K562 (cell line): ENCODE data around the gene CAMK1D. TPM values are rescaled to one million over a fixed set of nuclear protein-coding genes. Genes with fewer than 3 reads are reported as not detected.

Experiments
- ATAC-seq: fragments of 200-7000 bp; cut with Tn5 transposase; 3 replicates; pipeline ENCODE4 v1.9.1; 2020; ENCODE audit warnings: moderate library complexity
- BruUV-seq: library from RNA; stranded (reverse); fragments of 400-500 nt; replicated peaks from 2 replicates; lab custom pipeline; 2021; lab: Mats Ljungman, UMichigan
- CTCF ChIA-PET: fragments of 300-600 bp; formaldehyde crosslinking; extraction: SDS; loops from one replicate; lab custom pipeline; 2021; ENCODE audit warnings: low intra/inter-chr PET ratio; lab: Yijun Ruan, JAX
- POLR2A ChIA-PET: fragments of 300-600, 350-650 bp; sonication (Branson Sonifier 250); formaldehyde crosslinking; extraction: SDS; loops from one replicate; lab custom pipeline; 2021; ENCODE audit warnings: antibody characterized with exemption, inconsistent platforms; lab: Yijun Ruan, JAX
- DNase-seq, 4 experiments: peaks; one replicate each; pipeline versions ENCODE4 v3.0.0 to v3.0.0-alpha.2; 2011 to 2018; ENCODE audit warnings: low spot score in 3 of 4, mixed read lengths in 3 of 4; ENCODE audit errors: extremely low read depth in 1 of 4
- FAIRE-seq: peaks from 2 replicates; lab custom pipeline; 2011; peaks lifted over from hg19 to GRCh38; lab: Jason Lieb, UNC
- H2AFZ ChIP-seq: 2 replicates; pipeline ENCODE4 v1.6.0; 2011; ENCODE audit warnings: low read depth, low read length, control low read depth, inconsistent platforms
- H3K27ac ChIP-seq: fragments of 200-600 bp; 3 replicates; pipeline ENCODE4 v1.8.0; 2011; ENCODE audit warnings: low read depth, mild to moderate bottlenecking, control low read depth, inconsistent platforms, low read length, moderate library complexity, mixed read lengths; ENCODE audit errors: extremely low read depth
- H3K27me3 ChIP-seq, 2 experiments: fragments of 300-600 bp in 1 of 2; 2 replicates in 1 of 2; 3 replicates in 1 of 2; pipeline versions ENCODE4 v1.6.0 to v1.8.0; 2011; ENCODE audit warnings: inconsistent platforms in 2 of 2, low read length in 2 of 2, mild to moderate bottlenecking in 1 of 2, mixed read lengths in 1 of 2, moderate library complexity in 1 of 2; ENCODE audit not compliant: control insufficient read depth in 2 of 2, insufficient read depth in 2 of 2
- H3K36me3 ChIP-seq: fragments of 300-600 bp; 3 replicates; pipeline ENCODE4 v1.8.0; 2011; ENCODE audit warnings: mild to moderate bottlenecking, low read length, inconsistent platforms; ENCODE audit not compliant: control insufficient read depth, insufficient read depth
- H3K4me1 ChIP-seq, 2 experiments: fragments of 200-600 bp in 1 of 2; replicated peaks in 1 of 2; 2 replicates in 1 of 2; 3 replicates in 1 of 2; pipeline versions ENCODE4 v1.5.1 to v1.8.0; 2011; ENCODE audit warnings: inconsistent platforms in 2 of 2, low read length in 2 of 2, mild to moderate bottlenecking in 1 of 2, mixed read lengths in 1 of 2, moderate library complexity in 1 of 2; ENCODE audit not compliant: control insufficient read depth in 2 of 2, insufficient read depth in 2 of 2
- H3K4me2 ChIP-seq: 2 replicates; pipeline ENCODE4 v1.6.1; 2011; ENCODE audit warnings: low read length, control low read depth, inconsistent platforms, mixed read lengths; ENCODE audit not compliant: insufficient read depth
- H3K4me3 ChIP-seq: fragments of 200-600 bp; sonication (generic), shearing (Covaris generic); 2 replicates; pipeline ENCODE4 v1.5.1; 2016; ENCODE audit warnings: control low read depth, inconsistent platforms
- H3K79me2 ChIP-seq: fragments of 200-600 bp; 3 replicates; pipeline ENCODE4 v1.8.0; 2011; ENCODE audit warnings: low read length, inconsistent platforms; ENCODE audit not compliant: control insufficient read depth, insufficient read depth
- H3K9ac ChIP-seq, 2 experiments: 2 replicates each; pipeline versions ENCODE4 v1.6.0 to v1.6.1; 2011; ENCODE audit warnings: low read depth in 2 of 2, low read length in 2 of 2, control low read depth in 1 of 2, inconsistent platforms in 1 of 2, mild to moderate bottlenecking in 1 of 2, mixed read lengths in 1 of 2; ENCODE audit not compliant: insufficient read depth in 1 of 2
- H3K9me1 ChIP-seq: one replicate; pipeline ENCODE4 v1.6.0; 2011; ENCODE audit warnings: inconsistent platforms, mild to moderate bottlenecking, low read length, moderate library complexity; ENCODE audit not compliant: control insufficient read depth, insufficient read depth
- H3K9me3 ChIP-seq: replicated peaks from 2 replicates; pipeline ENCODE4 v1.5.1; 2011; ENCODE audit warnings: low read depth, low read length, inconsistent platforms; ENCODE audit not compliant: control insufficient read depth, insufficient read depth
- H4K20me1 ChIP-seq: replicated peaks from 2 replicates; pipeline ENCODE4 v1.6.1; 2011; ENCODE audit warnings: low read length, inconsistent platforms, mixed read lengths; ENCODE audit not compliant: control insufficient read depth, insufficient read depth
- C11orf30 ChIP-seq: fragments of 450-650 bp; IDR thresholded peaks from 2 replicates; pipeline ENCODE4 v1.6.1; 2016; ENCODE audit warnings: low read depth, mild to moderate bottlenecking
- DMBX1 ChIP-seq: fragments of 250-450 bp; sonication (Bioruptor Pico); IDR thresholded peaks from 2 replicates; pipeline ENCODE4 v1.8.0; 2022; ENCODE audit warnings: inconsistent platforms, mild to moderate bottlenecking, moderate library complexity, borderline replicate concordance
- GTF2A2 ChIP-seq: IDR thresholded peaks from 2 replicates; pipeline ENCODE4 v1.6.1; 2016; ENCODE audit warnings: mild to moderate bottlenecking, missing genetic modification characterization, missing compliant biosample characterization
- HLTF ChIP-seq: fragments of 450-650 bp; IDR thresholded peaks from 2 replicates; pipeline ENCODE4 v1.6.1; 2016
- L3MBTL2 ChIP-seq: fragments of 450-650 bp; IDR thresholded peaks from 2 replicates; pipeline ENCODE4 v1.6.1; 2016; ENCODE audit warnings: mild to moderate bottlenecking, moderate library complexity
- MTA3 ChIP-seq: fragments of 450-650 bp; formaldehyde crosslinking; IDR thresholded peaks from 2 replicates; pipeline ENCODE4 v1.6.1; 2017; ENCODE audit warnings: mild to moderate bottlenecking, borderline replicate concordance
- MYBL2 ChIP-seq, 2 experiments: fragments of 450-650 bp in 1 of 2; sonication (generic) in 1 of 2; formaldehyde crosslinking in 1 of 2; IDR thresholded peaks; 2 replicates each; pipeline versions ENCODE4 v1.6.1 to v1.8.1; 2017 to 2022; ENCODE audit warnings: borderline replicate concordance in 1 of 2, inconsistent platforms in 1 of 2, low read depth in 1 of 2, mild to moderate bottlenecking in 1 of 2, missing genetic modification reagents in 1 of 2, moderate library complexity in 1 of 2
- NR1H2 ChIP-seq: sonication (generic); formaldehyde crosslinking; IDR thresholded peaks from 2 replicates; pipeline ENCODE4 v1.4.0; 2020; ENCODE audit warnings: mild to moderate bottlenecking, missing genetic modification reagents
- RBM39 ChIP-seq: fragments of 200-400 bp; formaldehyde crosslinking; optimal IDR thresholded peaks from 2 replicates; pipeline ENCODE3; 2018; ENCODE audit warnings: low read depth, low read length
- RNF2 ChIP-seq: sonication (generic); IDR thresholded peaks from 2 replicates; pipeline ENCODE4 v1.6.1; 2016
- SAFB2 ChIP-seq: fragments of 200-400 bp; formaldehyde crosslinking; IDR thresholded peaks from 2 replicates; pipeline ENCODE4 v1.6.1; 2018; ENCODE audit warnings: borderline replicate concordance, low read length, low read depth, moderate library complexity; ENCODE audit not compliant: severe bottlenecking
- SRSF7 ChIP-seq: fragments of 200-400 bp; formaldehyde crosslinking; optimal IDR thresholded peaks from 2 replicates; pipeline ENCODE3; 2017; ENCODE audit warnings: mild to moderate bottlenecking, low read depth, low read length
- SRSF9 ChIP-seq: fragments of 200-400 bp; formaldehyde crosslinking; IDR thresholded peaks from 2 replicates; pipeline ENCODE4 v1.6.1; 2017; ENCODE audit warnings: low read depth, low read length, borderline replicate concordance
- ZNF561 ChIP-seq: fragments of 450-650 bp; formaldehyde crosslinking; conservative IDR thresholded peaks from 2 replicates; pipeline ENCODE4 v1.4.0; 2020; ENCODE audit warnings: mild to moderate bottlenecking, moderate library complexity
- ZNF586 ChIP-seq: fragments of 450-650 bp; formaldehyde crosslinking; conservative IDR thresholded peaks from 2 replicates; pipeline ENCODE4 v1.4.0; 2020; ENCODE audit warnings: mild to moderate bottlenecking, moderate library complexity
- ZNF764 ChIP-seq: fragments of 250-450 bp; sonication (Bioruptor Pico); IDR thresholded peaks from 2 replicates; pipeline ENCODE4 v1.4.0; 2020; ENCODE audit warnings: low read depth, mild to moderate bottlenecking, moderate library complexity
- WGBS: fragments of 100-300 bp; shearing (Covaris generic); methylation state at CpG from one replicate; pipeline ENCODE4 v1.1.6; 2016; ENCODE audit warnings: low coverage, mixed read lengths; ENCODE audit not compliant: insufficient coverage; ENCODE audit errors: missing lambda C conversion rate; 5-methylcytosine and 5-hydroxymethylcytosine counted together
- in situ Hi-C: fragments of 300-500 bp; cut with MboI; formaldehyde crosslinking; loops from 4 replicates; pipeline ENCODE4 v1.15.0; 2018; ENCODE audit warnings: inconsistent platforms, mixed read lengths
- intact Hi-C: fragments of 100-400 bp; cut with micrococcal nuclease; formaldehyde crosslinking; loops from 2 replicates; pipeline ENCODE4 v1.14.2; 2022
- polyA plus RNA-seq, 8 experiments: library from polyadenylated mRNA; depleted of rRNA in 4 of 8; stranded (reverse) in 5 of 8; unstranded in 3 of 8; fragments of >200 nt; fragmentation: Nextera tagmentation in 2 of 8; fragmentation: Illumina TruSeq in 1 of 8; extraction: Ambion mirVana in 2 of 8; extraction: Trizol in 1 of 8; gene quantifications; 2 replicates each; pipeline versions ENCODE4 v1.2.1 to v1.2.3, GENCODE V29; 2011 to 2014; ENCODE audit warnings: inconsistent platforms in 1 of 8, missing spikeins in 1 of 8
- total RNA-seq, 7 experiments: library from RNA; depleted of rRNA in 6 of 7; stranded (reverse); fragments of >200 nt in 6 of 7; fragmentation: Illumina TruSeq in 2 of 7; extraction: Trizol in 2 of 7; gene quantifications; 2 replicates each; pipeline versions ENCODE4 v1.2.1 to v1.2.3, GENCODE V29; 2011 to 2021; ENCODE audit warnings: low replicate concordance in 1 of 7
- TF ChIP-seq, protein P1 (sequence below): fragments of 200-800 bp; sonication (Bioruptor generic); IDR thresholded peaks from 2 replicates; pipeline ENCODE4 v1.6.1; 2017; ENCODE audit warnings: missing genetic modification characterization, missing compliant biosample characterization
- TF ChIP-seq, protein P2 (sequence below): sonication (generic); formaldehyde crosslinking; IDR thresholded peaks from 2 replicates; pipeline ENCODE4 v1.8.0; 2023; ENCODE audit warnings: missing genetic modification reagents, mild to moderate bottlenecking, borderline replicate concordance

CAMK1D gene
- total and polyA plus RNA-seq, 9 of the 15 experiments (the other 6 are each of a cell fraction or from before 2014, with no cell fraction given), result 0.12 to 0.24 (median 0.20) TPM; not detected in 5

DNA sequence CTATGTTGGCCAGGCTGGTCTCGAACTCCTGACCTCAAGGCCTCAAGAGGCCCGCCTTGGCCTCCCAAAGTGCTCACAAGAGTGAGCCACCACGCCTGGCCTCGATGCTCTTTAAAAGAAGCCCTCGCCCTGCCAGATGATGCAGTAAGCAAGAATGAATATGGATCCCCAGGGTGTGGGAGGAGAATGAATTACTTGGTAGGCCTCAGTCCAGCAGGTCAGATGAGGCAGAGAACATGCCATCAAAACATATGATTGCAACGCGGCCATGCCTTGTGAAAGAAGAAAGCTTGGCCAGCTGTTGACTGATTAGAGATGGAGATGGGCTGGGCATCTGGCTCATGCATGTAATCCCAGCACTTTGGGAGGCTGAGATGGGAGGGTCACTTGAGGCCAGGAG lies 68.7 kb downstream of the CAMK1D start:
- ChIA-PET POLR2A (interaction anchor here (0.6 to 0.7 kb wide), 2 partner anchors 64 to 458 kb away, joined by 3 to 4 read pairs; no protein-coding TSS in a partner anchor), CTCF (no interaction called here)
- Histone ChIP-seq H3K27ac (no peak overlapping the region), H3K79me2 (no peaks in the 10 kb centered on the region), H3K4me3 (no peak overlapping the region), H3K36me3 (no peaks in the 10 kb centered on the region), H4K20me1 (no peaks in the 10 kb centered on the region), H3K4me2 (no peak overlapping the region), H3K27me3 (peaks cover 18 to 46% of the 10 kb centered on the region in 2 experiments), H3K4me1 (no peaks in the 10 kb centered on the region), H2AFZ (no peak overlapping the region), H3K9me1 (no peaks in the 10 kb centered on the region), H3K9me3 (no peaks in the 10 kb centered on the region), H3K9ac (no peak overlapping the region)
- intact Hi-C loops, result no loop called here
- in situ Hi-C loops, result no loop called here
- DNase-seq (no peak), ATAC-seq (no peak), FAIRE-seq (no peak)
- BruUV-seq, result no TSS peak
- 3% methylated on average over 7 of the region's 7 CpGs for WGBS
- TF ChIP-seq, protein P1, sequence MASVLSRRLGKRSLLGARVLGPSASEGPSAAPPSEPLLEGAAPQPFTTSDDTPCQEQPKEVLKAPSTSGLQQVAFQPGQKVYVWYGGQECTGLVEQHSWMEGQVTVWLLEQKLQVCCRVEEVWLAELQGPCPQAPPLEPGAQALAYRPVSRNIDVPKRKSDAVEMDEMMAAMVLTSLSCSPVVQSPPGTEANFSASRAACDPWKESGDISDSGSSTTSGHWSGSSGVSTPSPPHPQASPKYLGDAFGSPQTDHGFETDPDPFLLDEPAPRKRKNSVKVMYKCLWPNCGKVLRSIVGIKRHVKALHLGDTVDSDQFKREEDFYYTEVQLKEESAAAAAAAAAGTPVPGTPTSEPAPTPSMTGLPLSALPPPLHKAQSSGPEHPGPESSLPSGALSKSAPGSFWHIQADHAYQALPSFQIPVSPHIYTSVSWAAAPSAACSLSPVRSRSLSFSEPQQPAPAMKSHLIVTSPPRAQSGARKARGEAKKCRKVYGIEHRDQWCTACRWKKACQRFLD, result no peak
- TF ChIP-seq, protein P2, sequence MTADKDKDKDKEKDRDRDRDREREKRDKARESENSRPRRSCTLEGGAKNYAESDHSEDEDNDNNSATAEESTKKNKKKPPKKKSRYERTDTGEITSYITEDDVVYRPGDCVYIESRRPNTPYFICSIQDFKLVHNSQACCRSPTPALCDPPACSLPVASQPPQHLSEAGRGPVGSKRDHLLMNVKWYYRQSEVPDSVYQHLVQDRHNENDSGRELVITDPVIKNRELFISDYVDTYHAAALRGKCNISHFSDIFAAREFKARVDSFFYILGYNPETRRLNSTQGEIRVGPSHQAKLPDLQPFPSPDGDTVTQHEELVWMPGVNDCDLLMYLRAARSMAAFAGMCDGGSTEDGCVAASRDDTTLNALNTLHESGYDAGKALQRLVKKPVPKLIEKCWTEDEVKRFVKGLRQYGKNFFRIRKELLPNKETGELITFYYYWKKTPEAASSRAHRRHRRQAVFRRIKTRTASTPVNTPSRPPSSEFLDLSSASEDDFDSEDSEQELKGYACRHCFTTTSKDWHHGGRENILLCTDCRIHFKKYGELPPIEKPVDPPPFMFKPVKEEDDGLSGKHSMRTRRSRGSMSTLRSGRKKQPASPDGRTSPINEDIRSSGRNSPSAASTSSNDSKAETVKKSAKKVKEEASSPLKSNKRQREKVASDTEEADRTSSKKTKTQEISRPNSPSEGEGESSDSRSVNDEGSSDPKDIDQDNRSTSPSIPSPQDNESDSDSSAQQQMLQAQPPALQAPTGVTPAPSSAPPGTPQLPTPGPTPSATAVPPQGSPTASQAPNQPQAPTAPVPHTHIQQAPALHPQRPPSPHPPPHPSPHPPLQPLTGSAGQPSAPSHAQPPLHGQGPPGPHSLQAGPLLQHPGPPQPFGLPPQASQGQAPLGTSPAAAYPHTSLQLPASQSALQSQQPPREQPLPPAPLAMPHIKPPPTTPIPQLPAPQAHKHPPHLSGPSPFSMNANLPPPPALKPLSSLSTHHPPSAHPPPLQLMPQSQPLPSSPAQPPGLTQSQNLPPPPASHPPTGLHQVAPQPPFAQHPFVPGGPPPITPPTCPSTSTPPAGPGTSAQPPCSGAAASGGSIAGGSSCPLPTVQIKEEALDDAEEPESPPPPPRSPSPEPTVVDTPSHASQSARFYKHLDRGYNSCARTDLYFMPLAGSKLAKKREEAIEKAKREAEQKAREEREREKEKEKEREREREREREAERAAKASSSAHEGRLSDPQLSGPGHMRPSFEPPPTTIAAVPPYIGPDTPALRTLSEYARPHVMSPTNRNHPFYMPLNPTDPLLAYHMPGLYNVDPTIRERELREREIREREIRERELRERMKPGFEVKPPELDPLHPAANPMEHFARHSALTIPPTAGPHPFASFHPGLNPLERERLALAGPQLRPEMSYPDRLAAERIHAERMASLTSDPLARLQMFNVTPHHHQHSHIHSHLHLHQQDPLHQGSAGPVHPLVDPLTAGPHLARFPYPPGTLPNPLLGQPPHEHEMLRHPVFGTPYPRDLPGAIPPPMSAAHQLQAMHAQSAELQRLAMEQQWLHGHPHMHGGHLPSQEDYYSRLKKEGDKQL (CRISPR knock-in tag), result no peak
- no peak for TF ChIP-seq GTF2A2 (tag)
- no peak for TF ChIP-seq C11orf30
- no peak for TF ChIP-seq ZNF586 (CRISPR knock-in tag)
- TF ChIP-seq DMBX1 (CRISPR knock-in tag), result no peak
- no peak for TF ChIP-seq MTA3
- no peak for TF ChIP-seq L3MBTL2
- no peak for TF ChIP-seq RBM39
- no peak for TF ChIP-seq SAFB2
- no peak for TF ChIP-seq SRSF7
- no peak for TF ChIP-seq NR1H2 (CRISPR knock-in tag)
- TF ChIP-seq ZNF764 (CRISPR knock-in tag), result no peak
- TF ChIP-seq HLTF, result no peak
- TF ChIP-seq MYBL2 (IDR thresholded peaks at IDR 0.05; ENCODE audit: low read depth), result no peak
- TF ChIP-seq MYBL2 (CRISPR knock-in tag; IDR thresholded peaks at IDR 0.05; ENCODE audit: borderline replicate concordance), result no peak
- TF ChIP-seq SRSF9, result no peak
- no peak for TF ChIP-seq RNF2
- no peak for TF ChIP-seq ZNF561 (CRISPR knock-in tag)
